HepG2 (cell line): ENCODE data around the gene H3-3A. TPM values are rescaled to one million over a fixed set of nuclear protein-coding genes. Genes with fewer than 3 reads are reported as not detected.

Source experiments
- ATAC-seq: fragments of 200-7000 bp; cut with Tn5 transposase; 3 replicates; pipeline ENCODE4 v1.9.1; 2020; ENCODE audit warnings: mild to moderate bottlenecking, moderate library complexity
- BruUV-seq: library from RNA; stranded (reverse); fragments of 400-500 nt; replicated peaks from 2 replicates; lab custom pipeline; 2021; lab: Mats Ljungman, UMichigan
- CTCF ChIA-PET: fragments of 300-600 bp; formaldehyde crosslinking; extraction: SDS; loops from one replicate; lab custom pipeline; 2021; ENCODE audit warnings: low total read pairs, inconsistent platforms, low intra/inter-chr PET ratio; lab: Yijun Ruan, JAX
- POLR2A ChIA-PET: fragments of 350-600 bp; sonication (Branson Sonifier 250); formaldehyde crosslinking; loops from one replicate; lab custom pipeline; 2020; ENCODE audit warnings: antibody characterized with exemption, inconsistent platforms; lab: Yijun Ruan, JAX
- DNase-seq: peaks from one replicate; pipeline ENCODE4 v3.0.0-alpha.2; 2015; ENCODE audit warnings: low spot score
- FAIRE-seq: peaks from 3 replicates; lab custom pipeline; 2011; peaks lifted over from hg19 to GRCh38; lab: Jason Lieb, UNC
- H2AFZ ChIP-seq: one replicate; pipeline ENCODE4 v1.6.1; 2011; ENCODE audit warnings: low read length, inconsistent platforms
- H3K27ac ChIP-seq: fragments of 300-600 bp; 3 replicates; pipeline ENCODE4 v1.8.0; 2011; ENCODE audit warnings: mixed run types, mild to moderate bottlenecking, mixed read lengths, low read length, inconsistent platforms; ENCODE audit not compliant: insufficient read depth; ENCODE audit errors: extremely low read length
- H3K27me3 ChIP-seq, 2 experiments: fragments of 200-600 bp in 1 of 2; 2 replicates in 1 of 2; 3 replicates in 1 of 2; pipeline versions ENCODE4 v1.6.0 to v1.8.0; 2011; ENCODE audit warnings: low read length in 2 of 2, mild to moderate bottlenecking in 2 of 2, moderate library complexity in 2 of 2, inconsistent platforms in 1 of 2; ENCODE audit not compliant: insufficient read depth in 2 of 2, control insufficient read depth in 1 of 2
- H3K36me3 ChIP-seq, 2 experiments: fragments of 200-600 bp in 1 of 2; replicated peaks in 1 of 2; 2 replicates in 1 of 2; 3 replicates in 1 of 2; pipeline versions ENCODE4 v1.5.1 to v1.8.0; 2011; ENCODE audit warnings: low read length in 2 of 2, inconsistent platforms in 1 of 2; ENCODE audit not compliant: insufficient read depth in 2 of 2, control insufficient read depth in 1 of 2
- H3K4me1 ChIP-seq: 2 replicates; pipeline ENCODE4 v1.5.1; 2012; ENCODE audit warnings: low read length, inconsistent platforms; ENCODE audit not compliant: insufficient read depth
- H3K4me2 ChIP-seq: 2 replicates; pipeline ENCODE4 v1.6.0; 2011; ENCODE audit warnings: low read depth, low read length, inconsistent platforms
- H3K4me3 ChIP-seq, 3 experiments: fragments of 200-600 bp in 1 of 3; sonication (generic), shearing (Covaris generic) in 1 of 3; replicated peaks in 1 of 3; 2 replicates each; pipeline ENCODE4 v1.5.1; 2011 to 2016; ENCODE audit warnings: low read length in 3 of 3, inconsistent platforms in 2 of 3, low read depth in 2 of 3, mild to moderate bottlenecking in 2 of 3, control low read depth in 1 of 3, mixed read lengths in 1 of 3; ENCODE audit not compliant: insufficient read depth in 1 of 3
- H3K79me2 ChIP-seq: one replicate; pipeline ENCODE4 v1.6.1; 2011; ENCODE audit warnings: low read length, inconsistent platforms; ENCODE audit not compliant: insufficient read depth
- H3K9ac ChIP-seq: 2 replicates; pipeline ENCODE4 v1.6.0; 2011; ENCODE audit warnings: mild to moderate bottlenecking, low read depth, low read length, inconsistent platforms; ENCODE audit not compliant: insufficient read depth
- H3K9me3 ChIP-seq: 2 replicates; pipeline ENCODE4 v1.5.1; 2012; ENCODE audit warnings: mild to moderate bottlenecking, low read length
- H4K20me1 ChIP-seq: 2 replicates; pipeline ENCODE4 v1.6.0; 2011; ENCODE audit warnings: inconsistent platforms, mild to moderate bottlenecking, low read length, moderate library complexity; ENCODE audit not compliant: insufficient read depth
- ATRX ChIP-seq: sonication (generic); formaldehyde crosslinking; IDR thresholded peaks from 2 replicates; pipeline ENCODE4 v1.4.0; 2020; ENCODE audit warnings: missing genetic modification reagents, borderline replicate concordance
- EZH2 ChIP-seq: conservative IDR thresholded peaks from 2 replicates; pipeline ENCODE4 v1.6.1; 2012; ENCODE audit warnings: mild to moderate bottlenecking, low read depth, low read length, moderate library complexity
- GPBP1L1 ChIP-seq: sonication (generic); formaldehyde crosslinking; IDR thresholded peaks from 2 replicates; pipeline ENCODE4 v1.5.0; 2020; ENCODE audit warnings: mild to moderate bottlenecking, missing genetic modification reagents
- SP5 ChIP-seq: IDR thresholded peaks from 2 replicates; pipeline ENCODE4 v1.6.1; 2016; ENCODE audit warnings: low read depth, borderline replicate concordance
- TRIM22 ChIP-seq: fragments of 450-650 bp; IDR thresholded peaks from 2 replicates; pipeline ENCODE4 v1.6.1; 2017
- ZBTB4 ChIP-seq: sonication (generic); formaldehyde crosslinking; IDR thresholded peaks from 2 replicates; pipeline ENCODE4 v1.4.0; 2020; ENCODE audit warnings: missing genetic modification reagents, mild to moderate bottlenecking, borderline replicate concordance
- ZNF280D ChIP-seq: sonication (generic); formaldehyde crosslinking; IDR thresholded peaks from 2 replicates; pipeline ENCODE4 v1.5.1; 2020; ENCODE audit warnings: mild to moderate bottlenecking, missing genetic modification reagents
- ZNF3 ChIP-seq: IDR thresholded peaks from 2 replicates; pipeline ENCODE4 v1.7.0; 2017; ENCODE audit warnings: inconsistent platforms
- WGBS: methylation state at CpG from one replicate; pipeline ENCODE4 v1.1.6; 2017; ENCODE audit warnings: low lambda C conversion rate; 5-methylcytosine and 5-hydroxymethylcytosine counted together
- in situ Hi-C: cut with HindIII; loops from 2 replicates; pipeline ENCODE4 v1.10.0; 2017; ENCODE audit warnings: low pct_unique_long_range_greater_than_20kb; ENCODE audit not compliant: extremely low pct_ligation_motif_present
- intact Hi-C: fragments of 100-400 bp; cut with micrococcal nuclease; formaldehyde crosslinking; loops from one replicate; pipeline ENCODE4 v1.10.0; 2022; ENCODE audit not compliant: unreplicated experiment
- polyA plus RNA-seq, 8 experiments: library from polyadenylated mRNA; depleted of rRNA in 3 of 8; stranded (reverse) in 7 of 8; unstranded in 1 of 8; fragments of >200 nt; fragmentation: Illumina TruSeq in 4 of 8; extraction: Trizol in 4 of 8; gene quantifications; 2 replicates each; pipeline versions ENCODE4 v1.2.1 to v1.2.3, GENCODE V29; 2011 to 2016; ENCODE audit warnings: low read depth in 4 of 8, missing spikeins in 1 of 8, mixed read lengths in 1 of 8; ENCODE audit not compliant: insufficient read depth in 1 of 8
- total RNA-seq, 5 experiments: library from RNA; depleted of rRNA; stranded (reverse); fragments of >200 nt; fragmentation: Illumina TruSeq; extraction: Trizol; gene quantifications; 2 replicates each; pipeline ENCODE4 v1.2.3, GENCODE V29; 2016; ENCODE audit warnings: low read depth in 1 of 5

Gene H3-3A
- total and polyA plus RNA-seq, 2 of the 13 experiments (the other 11 are each of a cell fraction or from before 2014, with no cell fraction given) = 221 to 320 TPM

GRCh38 chr1:226069811-226070489, 7.4 kb downstream of the H3-3A start (continued):
- TF ChIP-seq TRIM22 = no peak
- no peak for TF ChIP-seq SP5

- H2AFZ ChIP-seq = no peak overlapping the region
- H3K9me3 ChIP-seq = no peaks in the 10 kb centered on the region
- 96% methylated on average over 4 of the region's 4 CpGs for WGBS
- H4K20me1 ChIP-seq = peaks cover 15% of the 10 kb centered on the region
- no peak for ATAC-seq
- H3K9ac ChIP-seq = no peak overlapping the region
- FAIRE-seq = no peak
- POLR2A ChIA-PET = interaction anchor here (0.7 to 0.8 kb wide), 2 partner anchors 10 kb away, joined by 4 read pairs; partner anchors contain the start of gene H3-3A
- 0 out of 2 replicates have a peak, but pooled peaks cover 3% of the 10 kb centered on the region for H3K4me1 ChIP-seq
- in situ Hi-C loops = no loop called here
- H3K27me3 ChIP-seq = no peaks in the 10 kb centered on the region
- H3K4me3 ChIP-seq = no peak overlapping the region
- peaks cover 25% of the 10 kb centered on the region for H3K79me2 ChIP-seq
- H3K36me3 ChIP-seq = peaks cover 4 to 50% of the 10 kb centered on the region in 2 experiments; a peak in 4 of 5 replicates
- no peak overlapping the region for H3K27ac ChIP-seq
- H3K4me2 ChIP-seq = no peak overlapping the region
- CTCF ChIA-PET = interaction anchor here (0.6 kb wide), 1 partner anchor 121 kb away, joined by 3 read pairs; no protein-coding TSS in a partner anchor
- no peak for TF ChIP-seq ZNF3
- TF ChIP-seq GPBP1L1 (CRISPR knock-in tag) = no peak
- TF ChIP-seq ZBTB4 (CRISPR knock-in tag) = no peak
- no peak for TF ChIP-seq EZH2
- TF ChIP-seq ZNF280D = no peak
- TF ChIP-seq ATRX (CRISPR knock-in tag) = no peak
- intact Hi-C loops = no loop called here
- no TSS peak for BruUV-seq
- DNase-seq = no peak
Observed at GRCh38 chr1:226072347-226072746, 9.8 kb downstream of the H3-3A start.
